GM18505 (cell line): ENCODE measurements around the gene DECR2.
"Not testable (repeated sequence)": the region's sequence is repeated elsewhere in the genome, so short reads cannot be mapped to it uniquely, and the experiment has no call there.

Source experiments
- ATAC-seq: cut with Tn5 transposase; IDR thresholded peaks from one replicate; pipeline ENCODE4 v1.9.1; 2021; ENCODE audit not compliant: unreplicated experiment
- POLR2A ChIP-seq: IDR thresholded peaks from 4 replicates; pipeline ENCODE4 v1.6.1; 2011; ENCODE audit warnings: borderline replicate concordance; ENCODE audit not compliant: insufficient read depth, insufficient read length; ENCODE audit errors: extremely low read depth

Gene DECR2

DNA sequence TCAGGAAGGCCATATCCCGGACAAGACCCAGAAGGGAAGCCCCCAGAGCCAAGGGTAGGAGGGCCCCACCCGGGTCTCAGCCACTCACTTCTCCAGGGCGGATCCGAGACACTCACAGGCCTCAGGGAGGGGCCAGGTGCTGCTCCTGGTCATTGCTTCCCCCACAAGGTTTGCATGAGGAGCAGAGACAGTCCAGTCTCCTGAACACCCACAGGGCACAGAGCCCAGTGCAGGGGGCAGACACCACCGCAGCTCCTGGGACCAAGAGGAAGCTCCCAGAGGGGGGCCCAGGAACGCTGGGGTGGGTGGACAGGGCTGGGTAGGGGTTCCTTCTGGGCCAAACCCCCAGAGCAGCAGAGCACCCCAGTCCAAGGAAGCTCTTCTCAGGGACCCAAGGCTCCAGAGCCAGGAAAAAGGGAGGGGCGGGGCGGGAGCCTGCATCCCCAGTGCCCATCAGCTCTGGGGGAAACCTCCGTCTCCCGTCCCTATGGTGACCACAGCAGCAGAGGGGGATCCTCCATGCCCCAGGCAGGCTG, 30.6 kb upstream of the DECR2 start:
- no peak for ATAC-seq
- no peak for TF ChIP-seq POLR2A

DNA sequence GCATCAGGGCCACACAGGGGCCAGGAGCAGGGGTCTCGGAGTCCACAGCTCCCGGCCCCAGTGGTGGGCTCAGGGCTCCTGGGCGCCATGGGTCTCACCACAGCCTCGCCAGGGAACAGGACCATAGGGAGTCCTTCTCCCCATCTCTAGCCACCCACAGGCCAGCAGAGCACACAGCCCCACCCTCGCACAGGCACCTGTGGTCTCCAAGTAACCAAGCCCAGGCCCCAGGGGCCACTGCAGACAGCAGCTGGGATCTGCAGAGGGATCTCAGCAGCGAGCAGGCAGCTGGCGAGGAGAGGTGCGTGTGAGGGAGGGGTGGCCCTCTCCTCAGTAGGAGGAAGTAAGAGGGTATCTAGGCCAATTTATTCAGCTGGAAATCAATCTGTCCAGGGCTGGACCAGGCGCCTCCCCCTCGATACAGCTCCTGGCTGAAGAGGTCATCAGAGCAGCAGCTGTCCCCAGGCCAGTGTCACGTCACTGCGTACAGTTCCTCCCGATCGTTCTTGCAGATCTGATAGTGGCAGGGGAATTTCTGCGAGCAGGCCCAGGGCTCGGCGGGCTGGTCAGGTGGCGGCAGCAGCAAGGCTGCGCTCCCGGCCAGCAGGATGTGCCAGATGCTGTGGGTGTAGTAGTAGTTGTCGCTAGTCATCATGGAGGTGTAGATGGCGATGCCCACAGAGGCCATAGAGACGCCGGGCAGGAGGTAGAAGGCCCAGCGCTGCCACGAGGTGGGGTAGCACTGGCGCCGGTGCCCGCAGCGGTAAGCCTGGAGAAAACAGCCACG, 30.0 kb upstream of the DECR2 start:
- ATAC-seq = no peak
- TF ChIP-seq POLR2A = no peak

DNA sequence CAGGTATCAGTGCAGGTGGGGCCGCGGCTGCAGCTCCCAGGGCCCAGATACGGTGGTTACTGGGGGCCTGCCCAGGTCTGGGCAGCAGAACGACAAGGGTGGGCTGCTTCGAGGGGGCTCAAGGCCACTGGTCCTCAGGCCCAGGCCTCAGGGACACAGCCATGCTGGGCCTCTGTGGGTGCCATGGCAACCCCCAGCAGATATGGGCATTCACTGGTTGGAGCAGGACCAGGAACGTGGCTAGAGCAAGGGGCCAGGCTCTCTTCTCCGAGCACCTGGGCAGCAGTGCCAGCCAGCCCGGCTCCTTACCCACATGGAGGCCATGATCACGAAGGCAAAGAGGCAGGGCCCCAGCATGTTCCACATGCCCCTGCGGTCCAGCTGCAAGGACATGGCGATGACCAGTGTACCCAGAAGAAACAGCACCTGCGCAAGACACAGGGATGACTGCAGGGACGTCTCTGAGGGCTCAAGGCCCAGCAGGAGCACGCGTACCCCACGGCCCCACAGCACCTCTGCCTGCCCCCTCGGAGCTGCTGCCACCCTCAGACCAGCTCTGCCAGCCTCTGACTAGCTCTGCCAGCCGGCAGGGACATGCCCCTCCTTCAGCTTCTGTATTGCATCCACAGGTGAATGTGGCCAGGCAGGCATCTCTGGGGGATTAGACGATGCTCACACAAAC, 29.2 kb upstream of the DECR2 start:
- ATAC-seq = no peak
- no peak for TF ChIP-seq POLR2A

DNA sequence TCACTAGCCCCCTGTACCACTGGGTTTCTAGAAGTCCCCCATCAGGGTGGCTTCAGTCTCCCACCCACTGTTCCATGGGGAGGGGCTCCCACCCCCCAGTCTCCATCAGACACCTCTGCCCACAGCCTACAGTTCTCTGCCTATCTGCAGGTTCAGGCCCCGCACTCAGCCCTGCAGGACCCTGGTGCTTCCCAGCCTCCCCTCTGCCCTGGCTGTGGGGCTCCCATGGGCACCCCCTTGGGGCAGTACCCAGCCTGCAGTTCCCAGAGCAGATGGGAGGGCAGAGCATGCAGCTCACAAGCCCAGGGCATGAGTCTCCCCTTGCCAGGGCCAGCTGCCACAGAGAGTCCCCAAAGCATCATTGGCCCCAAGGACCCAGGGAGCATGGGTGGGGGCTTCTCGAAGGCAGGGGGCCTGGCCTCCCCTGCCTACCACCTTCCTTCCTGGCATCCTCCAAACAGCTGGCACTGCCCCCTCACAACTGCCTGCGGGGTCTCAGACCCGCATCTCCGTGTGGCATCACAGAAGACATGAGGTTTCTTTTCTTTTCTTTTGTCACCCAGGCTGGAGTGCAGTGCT, 28.6 kb upstream of the DECR2 start:
- ATAC-seq = no peak
- no peak for TF ChIP-seq POLR2A

DNA sequence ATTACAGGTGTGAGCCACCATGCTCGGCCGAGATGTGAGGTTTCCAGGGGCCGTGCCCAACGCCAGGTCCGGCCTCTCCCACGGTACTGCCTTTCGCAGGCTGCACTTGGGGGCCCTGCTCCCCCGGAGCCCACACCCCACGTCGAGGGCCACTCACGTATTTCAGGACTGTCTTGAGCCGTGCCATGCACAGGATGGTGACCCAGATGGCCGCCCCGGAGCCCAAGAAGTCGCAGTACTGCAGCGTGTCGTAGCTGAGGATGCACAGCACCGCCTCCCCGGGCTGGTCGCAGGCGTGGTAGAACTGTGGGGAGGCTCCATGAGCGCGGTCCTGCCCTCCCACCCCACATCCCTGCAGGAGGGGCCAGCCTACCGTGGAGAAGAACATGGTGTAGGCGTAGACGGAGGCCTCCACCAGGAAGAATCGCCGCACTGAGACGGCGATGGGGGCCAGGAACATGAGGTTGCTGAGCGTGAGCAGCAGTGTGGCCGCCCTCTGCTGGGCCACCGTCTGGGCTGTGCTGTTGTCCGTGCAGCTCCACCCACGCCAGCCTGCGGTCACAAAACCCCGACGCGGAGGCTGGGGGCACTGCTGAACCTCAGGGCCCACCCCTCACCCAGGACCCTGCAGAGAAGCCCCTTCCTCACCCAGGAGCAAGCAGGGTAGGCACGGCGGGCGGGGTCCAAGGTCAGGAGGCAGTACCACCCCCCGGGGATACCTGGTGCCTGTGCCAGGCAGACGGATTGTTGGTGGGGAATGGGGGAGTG, 27.7 kb upstream of the DECR2 start:
- TF ChIP-seq POLR2A = no peak
- no peak for ATAC-seq

DNA sequence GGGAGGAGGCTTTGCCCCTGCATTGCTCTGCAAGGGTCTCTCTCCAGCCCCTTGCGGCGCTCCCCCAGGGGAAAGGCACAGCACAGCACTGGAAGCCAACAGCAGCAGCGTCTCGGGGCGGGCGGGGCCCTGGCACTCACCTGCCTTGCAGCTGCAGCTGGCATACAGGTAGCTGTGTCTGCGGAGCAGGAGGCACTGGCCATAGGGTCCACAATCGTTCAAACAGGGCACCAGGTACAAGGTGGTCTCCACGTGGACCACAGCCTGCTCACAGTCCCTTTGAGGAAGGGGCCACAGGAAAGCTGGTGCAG, 27.1 kb upstream of the DECR2 start:
- ATAC-seq = no peak
- TF ChIP-seq POLR2A = no peak

DNA sequence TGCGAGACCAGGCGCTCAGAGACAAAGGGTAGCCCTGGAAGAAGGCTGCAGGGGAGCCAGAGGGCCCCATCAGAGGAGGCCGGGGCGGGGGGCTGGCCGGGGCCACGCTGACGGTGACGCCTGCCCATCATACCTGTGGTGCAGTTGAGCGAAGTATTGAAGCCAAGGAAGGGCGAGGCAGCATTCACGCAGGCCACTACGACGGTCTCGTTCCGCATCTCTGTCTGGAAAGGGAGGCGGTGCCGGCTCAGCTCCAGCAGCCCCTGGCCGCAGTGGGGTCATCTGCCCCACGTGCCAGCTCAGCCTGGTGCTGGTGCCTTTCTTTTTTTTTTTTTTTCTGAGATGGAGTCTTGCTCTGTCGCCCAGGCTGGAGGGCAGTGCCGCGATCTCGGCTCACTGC, 26.5 kb upstream of the DECR2 start:
- no peak for TF ChIP-seq POLR2A
- no peak for ATAC-seq

DNA sequence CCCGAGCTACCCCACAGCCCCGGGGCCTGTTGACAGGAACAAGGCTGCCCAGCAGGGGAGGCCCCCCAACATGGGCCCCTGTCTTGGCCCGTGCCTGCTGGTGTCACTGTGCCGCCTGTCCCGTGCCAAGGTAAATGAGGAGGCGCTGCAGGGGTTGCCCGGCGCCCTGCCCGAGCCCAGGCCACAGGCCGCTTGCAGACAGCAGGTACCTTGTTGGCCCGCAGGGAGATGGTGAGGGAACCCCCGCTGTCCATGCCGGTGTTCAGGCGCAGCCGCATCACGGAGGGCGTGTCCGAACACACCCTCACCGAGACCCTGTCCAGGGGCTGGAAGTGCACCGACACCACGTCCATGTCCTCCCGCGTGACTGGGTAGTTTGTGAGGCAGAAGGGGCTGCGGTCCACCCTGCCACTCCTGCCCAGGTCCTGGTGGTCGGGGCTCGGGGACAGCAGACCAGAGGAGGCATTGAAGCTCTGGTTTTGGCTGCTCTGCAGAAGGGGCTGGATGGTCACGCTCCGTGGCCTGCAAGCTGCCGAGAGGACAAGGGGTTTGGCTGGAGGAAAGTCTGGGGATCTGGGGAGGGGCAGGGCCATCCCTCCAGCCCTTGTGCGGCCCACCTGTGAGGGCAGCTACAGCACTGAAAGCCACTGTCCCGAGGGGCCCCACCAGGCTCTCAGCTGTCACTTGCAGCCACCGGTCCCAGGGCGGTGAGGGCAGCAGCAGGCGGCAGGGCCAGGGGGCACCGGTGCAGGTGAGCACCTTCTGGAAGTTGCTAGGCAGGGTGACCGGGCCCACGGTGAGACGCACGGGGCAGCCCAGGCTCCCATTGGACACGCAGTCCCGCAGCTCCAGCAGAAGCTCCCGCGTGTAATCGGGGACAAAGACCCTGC, 25.5 kb upstream of the DECR2 start:
- no peak for ATAC-seq

DNA sequence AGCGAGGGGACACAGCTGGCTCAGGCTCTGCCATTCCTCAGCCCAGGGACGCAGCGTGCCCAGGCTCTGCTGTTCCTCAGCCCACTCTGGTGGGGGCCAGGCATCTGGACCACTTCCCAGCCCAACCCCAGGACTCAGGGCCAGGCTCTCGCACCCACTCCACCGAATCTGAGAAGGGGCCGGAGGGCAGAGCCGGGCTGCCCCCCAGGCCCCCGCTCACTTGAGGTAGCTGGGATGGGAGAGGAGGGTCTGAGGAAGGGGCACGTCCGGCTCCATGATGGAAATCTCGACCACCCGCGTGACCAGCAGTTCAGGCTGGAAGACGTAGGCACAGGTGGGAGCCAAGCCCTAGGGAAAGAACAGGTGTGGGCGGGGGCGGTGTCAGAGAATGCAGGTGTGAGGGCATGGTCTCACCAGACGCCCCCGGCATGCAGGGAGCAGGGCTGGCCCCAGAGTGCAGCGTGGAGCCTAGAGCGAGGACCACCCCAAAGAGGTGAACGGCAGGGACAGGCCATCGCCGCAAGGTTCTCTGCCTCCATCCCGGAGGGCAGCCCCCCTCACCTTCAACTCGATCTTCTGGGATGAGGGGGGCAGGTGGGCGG, 24.8 kb upstream of the DECR2 start:
- no peak for ATAC-seq
- TF ChIP-seq POLR2A = no peak

More for the DNA sequence above, 25.5 kb upstream of the DECR2 start:
- TF ChIP-seq POLR2A = no peak

DNA sequence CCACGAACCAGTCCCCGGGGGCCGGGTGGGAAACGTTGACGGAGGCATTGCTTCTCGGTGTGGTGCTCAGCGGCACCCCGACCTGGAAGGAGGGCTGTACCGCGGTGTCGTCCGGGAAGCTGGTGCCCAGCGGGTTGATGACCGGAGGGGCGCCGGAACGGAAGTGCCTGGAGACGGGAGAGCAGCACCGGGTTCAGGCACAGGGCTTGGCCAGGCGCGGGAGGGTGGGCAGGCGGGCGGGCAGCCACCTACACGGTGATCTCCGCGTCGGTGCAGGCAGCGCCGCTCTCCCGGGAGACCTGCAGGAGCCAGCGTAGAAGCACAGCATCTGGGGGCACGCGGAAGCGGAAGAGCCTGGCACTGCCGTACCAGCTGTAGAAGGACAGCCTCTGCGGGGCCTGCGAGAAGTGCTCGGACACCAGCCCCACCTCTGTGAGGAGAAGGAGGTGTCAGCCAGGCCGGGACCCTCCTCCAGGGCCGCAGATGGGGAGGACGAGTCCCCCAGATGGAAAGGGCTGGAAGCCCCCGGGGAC, 24.2 kb upstream of the DECR2 start:
- no peak for TF ChIP-seq POLR2A

DNA sequence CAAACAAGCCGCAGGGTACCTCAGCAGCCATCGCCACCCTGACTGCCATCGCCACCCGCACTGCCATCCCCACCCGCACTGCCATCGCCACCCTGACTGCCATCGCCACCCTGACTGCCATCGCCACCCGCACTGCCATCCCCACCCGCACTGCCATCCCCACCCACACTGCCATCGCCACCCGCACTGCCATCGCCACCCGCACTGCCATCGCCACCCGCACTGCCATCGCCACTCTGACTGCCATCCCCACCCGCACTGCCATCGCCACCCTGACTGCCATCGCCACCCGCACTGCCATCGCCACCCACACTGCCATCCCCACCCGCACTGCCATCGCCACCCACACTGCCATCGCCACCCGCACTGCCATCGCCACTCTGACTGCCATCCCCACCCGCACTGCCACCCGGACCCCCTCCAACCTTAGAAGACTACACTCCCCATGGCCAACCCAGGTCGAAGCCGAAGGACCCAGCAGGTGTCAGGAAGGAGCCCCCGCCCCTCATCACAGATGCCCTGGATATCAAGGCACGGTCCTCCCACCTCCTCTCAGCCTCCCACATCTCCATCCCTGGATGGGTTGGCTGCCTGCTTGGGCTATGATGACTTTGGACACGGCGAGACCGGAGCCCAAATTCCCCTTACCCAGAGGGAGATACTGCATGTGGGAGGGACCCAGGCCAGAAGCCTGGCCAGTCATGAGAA, 23.4 kb upstream of the DECR2 start:
- not testable (repeated sequence) for ATAC-seq

More for the DNA sequence above, 24.2 kb upstream of the DECR2 start:
- ATAC-seq = no peak
